ENCODE data around the gene LHFPL2.
A peak's percentile ranks its signal among the peaks of the same experiment; 100 is the strongest.

LHFPL2 gene

DNA sequence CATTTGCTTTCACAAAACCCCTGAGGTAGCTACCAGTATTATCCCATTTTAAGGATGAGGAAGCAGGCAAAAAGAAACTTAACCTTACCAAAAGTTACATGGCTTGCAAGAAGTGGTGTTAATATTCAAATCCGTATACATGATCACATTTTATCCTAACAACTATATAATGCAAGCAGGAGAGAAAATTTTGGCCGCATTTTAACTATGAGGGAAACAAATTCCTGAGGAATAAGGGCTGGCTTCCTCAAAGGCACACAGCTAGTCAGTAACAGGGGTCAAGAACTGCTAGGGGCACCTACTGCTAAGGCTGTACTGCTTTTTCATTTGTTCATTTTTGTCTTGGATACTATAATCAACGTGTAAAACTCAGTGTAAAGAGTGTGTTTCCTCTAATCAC is 81.0 kb downstream of the LHFPL2 start:
- DNase-seq (ENCODE audit: low spot score) = no peak

DNA sequence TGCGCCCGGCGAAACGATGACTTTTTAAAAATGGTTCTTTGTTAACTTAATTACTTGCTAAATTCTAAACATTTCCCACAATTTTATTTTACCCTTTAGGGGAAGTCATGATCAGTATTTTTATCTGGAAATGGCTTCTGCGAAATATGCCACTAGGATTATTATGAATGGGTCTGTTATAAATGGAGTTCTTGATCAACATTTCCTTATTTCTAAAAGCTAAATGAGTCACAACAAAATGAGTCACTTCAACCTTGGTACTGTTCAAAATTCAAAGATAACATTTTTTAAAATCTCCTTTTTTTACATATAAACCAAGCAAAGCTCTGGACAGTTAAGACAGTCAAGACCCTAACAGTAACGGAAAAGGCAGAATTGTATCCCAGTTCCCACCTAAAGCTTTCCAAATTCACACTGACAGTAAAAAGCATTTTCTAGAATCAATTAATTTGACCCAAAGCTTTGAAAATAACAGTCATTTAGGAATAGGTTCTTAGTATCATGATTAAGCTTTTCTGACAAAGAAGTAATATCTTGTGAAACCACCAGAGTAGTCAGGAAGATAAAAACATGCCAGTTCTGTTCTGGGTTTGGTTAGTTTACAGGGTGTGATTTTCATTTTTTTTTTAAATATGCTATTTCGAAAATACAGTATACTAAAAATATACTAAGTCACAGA is 81.7 kb downstream of the LHFPL2 start:
- peak; percentile 17 for DNase-seq (ENCODE audit: low spot score)

DNA sequence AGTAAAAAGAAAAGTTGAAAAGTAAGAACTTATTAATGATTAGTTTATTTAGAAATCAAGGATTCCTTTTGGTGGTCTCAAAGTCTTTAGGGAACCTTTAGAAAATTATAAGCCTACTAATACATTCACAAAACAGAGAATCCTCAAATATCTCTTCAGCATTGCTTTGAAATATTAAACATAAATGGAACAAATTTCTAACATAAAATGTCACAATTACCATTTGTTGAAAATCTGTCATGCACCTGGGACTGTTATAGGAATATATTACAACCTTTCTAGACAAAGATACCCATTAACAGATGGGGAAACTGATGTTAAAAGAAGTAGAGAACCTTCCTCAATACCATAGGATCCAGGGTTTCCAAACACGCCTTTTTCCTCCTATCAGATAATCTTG is 83.2 kb downstream of the LHFPL2 start:
- DNase-seq (ENCODE audit: low spot score) = no peak

DNA sequence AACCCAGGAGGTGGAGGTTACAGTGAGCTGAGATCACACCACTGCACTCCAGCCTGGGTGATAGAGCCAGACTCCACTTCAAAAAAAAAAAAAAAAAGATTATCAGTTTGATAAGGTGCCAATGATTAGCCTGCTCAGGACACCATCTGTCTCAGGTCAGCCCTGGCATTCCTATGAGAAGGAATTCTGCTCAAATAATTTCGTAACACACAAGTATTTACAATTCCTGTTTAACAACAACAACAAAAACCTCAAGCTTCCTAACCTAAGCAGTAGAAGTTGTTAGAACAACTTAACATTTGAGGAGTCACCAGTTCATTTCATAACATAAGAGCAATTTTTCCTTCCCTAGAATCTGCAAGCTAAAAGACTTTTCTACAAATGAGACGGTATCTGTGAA is 85.0 kb downstream of the LHFPL2 start:
- no peak for DNase-seq (ENCODE audit: low spot score)

DNA sequence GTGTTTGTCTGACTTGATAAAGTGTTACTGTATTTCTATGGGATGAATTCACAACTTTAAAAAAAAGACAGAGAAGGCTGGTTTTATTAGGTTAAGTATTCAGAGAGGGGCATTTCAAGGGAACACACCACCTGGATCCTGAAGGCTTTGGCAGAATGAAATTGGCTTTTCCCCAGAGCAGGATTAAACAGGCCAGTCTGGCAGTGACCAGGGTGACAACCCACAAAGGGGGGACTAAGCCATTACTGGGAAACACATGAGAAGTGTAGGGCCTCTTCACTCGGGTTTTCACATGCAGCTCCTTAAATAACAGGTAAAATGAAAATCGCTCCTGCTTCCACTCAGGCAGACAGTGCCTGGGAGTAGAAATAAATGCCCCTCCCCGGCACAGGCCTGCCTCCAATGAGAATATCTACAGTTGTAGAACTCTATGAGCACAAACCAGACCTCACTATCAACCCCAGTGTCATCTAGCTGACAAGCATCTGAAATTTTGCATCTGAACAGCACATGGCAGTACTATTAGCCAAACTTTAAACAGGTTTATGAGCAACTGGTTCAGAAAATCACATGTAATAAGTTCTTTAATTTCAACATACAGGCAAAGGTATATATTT is 85.8 kb downstream of the LHFPL2 start:
- no peak for DNase-seq (ENCODE audit: low spot score)

DNA sequence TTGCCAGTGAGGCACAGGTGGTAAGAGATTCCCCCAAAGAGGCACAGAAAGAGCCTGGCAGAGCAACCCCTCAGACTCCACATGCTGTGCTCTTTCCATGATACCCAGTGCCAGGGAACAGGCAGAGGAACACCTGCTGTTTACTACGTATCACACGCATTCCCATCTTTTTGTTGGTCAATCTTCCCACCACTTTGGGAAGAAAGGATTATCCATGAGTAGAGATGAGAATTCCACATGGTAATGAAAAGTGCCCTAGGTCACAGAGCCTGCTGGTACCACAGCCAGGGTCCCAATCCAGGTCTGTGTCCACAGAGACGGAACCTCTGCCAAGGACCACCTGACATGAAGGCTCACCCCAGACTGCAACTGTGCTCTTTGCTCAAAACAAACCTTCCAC is 86.6 kb downstream of the LHFPL2 start:
- no peak for DNase-seq (ENCODE audit: low spot score)

DNA sequence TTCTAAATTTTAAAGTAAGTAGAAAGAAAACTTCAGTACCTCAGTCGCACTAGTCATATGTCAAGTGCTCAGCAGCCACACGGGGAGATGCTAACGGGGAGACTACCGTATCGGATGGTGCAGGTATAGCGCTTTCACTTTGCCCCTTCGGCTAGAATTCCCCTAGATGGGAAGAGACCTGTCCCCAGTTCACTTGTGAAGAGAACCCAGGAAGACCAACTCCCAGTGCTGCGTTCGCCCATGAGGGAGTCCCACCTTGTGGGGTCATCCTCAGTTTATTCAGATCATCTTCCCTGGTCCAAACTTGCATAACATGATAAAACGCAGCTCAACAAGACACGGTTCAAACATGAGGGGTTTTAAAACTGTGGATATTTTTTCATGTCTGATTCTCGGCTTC is 87.3 kb downstream of the LHFPL2 start:
- no peak for DNase-seq (ENCODE audit: low spot score)

DNA sequence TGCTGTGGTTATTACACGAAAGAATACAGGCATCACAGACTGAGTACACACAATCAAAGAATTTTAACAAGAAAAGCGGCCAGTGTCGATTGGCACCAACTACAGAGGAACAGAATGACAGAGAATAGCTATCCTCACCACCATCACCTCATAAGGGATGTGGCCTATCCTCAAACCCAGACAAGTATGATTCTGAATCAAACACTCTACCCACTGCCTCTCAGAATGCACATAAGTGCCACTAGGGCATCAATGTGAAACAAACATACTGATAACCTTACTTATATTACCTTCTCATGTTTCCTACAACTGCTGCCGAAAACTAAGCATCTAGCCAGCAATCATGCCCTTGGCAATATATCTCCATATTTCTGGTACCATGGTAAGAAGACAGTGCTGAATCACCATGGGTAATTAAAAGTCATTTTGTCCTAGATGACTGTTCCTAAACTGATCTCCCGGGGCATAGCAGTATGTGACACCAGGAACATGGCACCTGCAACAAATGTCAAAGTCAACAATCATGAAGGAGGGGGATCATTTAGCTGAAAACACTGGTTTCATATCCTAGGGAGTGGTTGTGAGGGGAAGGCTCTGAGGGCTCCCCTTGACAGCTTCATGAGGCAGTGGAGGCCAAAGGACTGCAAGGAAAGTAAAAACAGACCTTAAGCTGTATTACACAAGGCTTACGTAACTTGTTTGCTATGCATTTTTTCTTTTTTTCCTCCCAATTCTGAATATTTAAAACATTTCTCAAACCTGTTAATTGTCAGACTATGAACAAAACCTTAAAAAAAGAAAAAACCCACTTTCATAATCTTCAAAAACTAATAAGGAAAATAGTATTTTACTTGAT is 88.3 kb downstream of the LHFPL2 start:
- DNase-seq (ENCODE audit: low spot score) = peak; percentile 70

DNA sequence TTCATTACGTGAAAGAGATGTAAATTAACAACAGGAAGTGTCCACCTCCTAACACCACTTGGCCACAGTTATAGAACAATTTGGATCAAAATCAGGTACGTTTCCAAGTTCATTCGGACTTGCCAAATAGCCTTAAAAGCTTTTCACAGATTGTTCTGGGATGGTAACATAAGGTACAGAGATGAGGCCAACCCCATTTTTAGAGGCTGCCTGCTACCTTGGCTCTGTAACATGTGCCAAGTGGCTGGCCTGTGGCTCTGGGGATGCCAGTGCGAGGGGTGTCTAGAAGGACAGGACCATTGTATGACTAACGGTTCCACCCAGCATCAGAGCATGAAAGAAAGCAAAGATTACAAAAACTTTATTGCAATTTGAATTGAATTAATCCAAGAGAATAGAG is 91.0 kb downstream of the LHFPL2 start:
- DNase-seq (ENCODE audit: low spot score) = no peak

DNA sequence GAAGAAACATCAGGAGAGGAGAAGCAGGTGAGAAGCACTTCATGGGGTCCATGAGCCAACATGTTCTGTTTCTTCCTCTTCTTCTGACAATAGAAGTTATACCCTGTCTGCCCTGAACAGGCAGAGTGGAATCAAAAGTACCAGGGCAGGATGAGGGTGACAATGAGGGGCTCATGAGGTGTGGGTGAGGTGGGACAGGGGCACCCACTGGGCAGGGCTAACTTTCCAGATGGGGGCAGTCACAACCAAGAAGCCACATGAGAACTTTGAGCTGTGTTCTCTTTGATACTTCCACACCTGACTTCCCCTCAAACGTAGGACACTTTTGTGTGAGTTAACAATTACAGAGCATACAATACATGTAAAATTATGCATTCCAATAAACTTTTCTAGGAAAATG is 92.7 kb downstream of the LHFPL2 start:
- DNase-seq (ENCODE audit: low spot score) = no peak

DNA sequence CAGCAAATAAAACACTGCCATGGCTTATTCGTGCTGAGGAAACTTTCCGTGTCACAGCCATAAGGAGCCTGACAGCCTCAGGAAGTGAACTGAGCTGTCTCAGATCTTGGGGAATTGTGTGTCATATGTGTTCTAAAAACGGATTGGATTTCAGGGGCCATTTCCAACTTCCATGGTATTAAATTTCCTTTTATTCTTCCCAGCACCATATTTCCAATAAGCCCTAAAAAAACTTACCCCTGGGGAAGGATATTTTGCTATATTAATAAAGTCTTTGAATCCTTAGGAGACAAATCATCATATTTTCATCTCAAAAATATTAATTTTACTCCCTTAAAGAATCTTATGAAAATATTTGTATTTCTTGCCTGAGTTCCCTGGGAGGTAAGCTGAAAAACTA is 93.9 kb downstream of the LHFPL2 start:
- no peak for DNase-seq (ENCODE audit: low spot score)

DNA sequence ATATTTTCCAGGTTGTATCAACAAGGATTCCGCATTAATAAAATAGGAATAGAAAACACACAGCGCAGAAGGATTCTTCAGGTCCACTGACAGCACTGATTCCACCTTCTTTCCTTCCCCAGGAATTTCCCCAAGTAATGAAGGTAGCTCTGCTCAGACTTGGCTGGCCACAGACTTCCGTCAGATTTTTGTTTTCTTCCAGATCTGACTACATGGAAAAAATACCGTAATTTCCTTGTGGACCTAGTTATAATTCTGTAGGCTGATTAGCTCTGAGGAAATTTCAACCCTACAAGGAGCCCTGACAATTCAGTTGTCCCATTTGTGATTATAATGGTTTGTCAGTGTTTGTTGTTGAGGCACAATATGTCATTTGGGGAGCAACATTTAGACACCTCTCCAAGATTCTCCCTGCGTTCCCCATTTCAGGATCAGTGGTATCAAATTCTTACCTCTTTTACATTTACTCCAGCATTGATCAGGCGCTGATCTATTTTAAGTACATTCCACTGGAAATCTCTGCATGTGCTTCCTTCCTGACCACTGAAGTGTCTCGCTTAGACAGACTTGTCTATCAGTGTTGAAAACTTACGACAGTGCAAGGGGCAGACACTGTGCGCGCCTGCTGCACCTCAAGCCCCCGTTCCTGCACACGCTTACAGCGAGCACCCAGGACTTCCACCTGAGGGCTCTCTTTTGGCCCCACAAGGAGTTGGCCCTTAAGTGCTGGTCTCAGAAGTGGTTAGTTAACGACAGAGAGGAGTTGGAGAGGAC is 94.8 kb downstream of the LHFPL2 start:
- no peak for DNase-seq (ENCODE audit: low spot score)

DNA sequence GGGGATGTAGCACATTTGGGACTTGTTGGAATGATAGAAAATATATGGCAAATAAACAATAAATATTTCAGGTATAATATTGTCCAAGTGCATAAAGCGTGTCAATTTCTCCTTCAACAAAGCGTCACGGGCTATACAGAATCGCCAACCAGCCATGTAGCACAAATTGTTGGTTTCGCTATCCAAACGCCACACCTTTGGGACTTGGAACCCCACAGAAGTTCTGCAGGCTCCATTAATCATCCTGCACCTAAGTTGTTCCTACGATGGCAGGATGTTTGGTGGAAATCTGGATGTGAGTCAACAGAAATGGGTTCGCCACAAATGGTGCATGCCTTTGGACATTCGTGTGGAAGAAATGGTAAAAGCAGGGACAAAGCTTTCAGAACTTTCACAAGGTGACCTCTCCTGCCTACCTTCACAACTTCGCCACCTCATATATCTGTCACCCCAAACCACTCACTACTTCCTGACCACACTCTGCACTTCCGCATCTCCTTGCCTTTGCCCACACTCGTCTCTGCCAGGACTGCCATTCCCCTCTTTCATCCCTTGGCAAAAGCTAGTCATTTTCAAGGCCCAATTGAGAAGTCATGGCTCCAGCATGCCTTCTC is 95.7 kb downstream of the LHFPL2 start:
- no peak for DNase-seq (ENCODE audit: low spot score)

DNA sequence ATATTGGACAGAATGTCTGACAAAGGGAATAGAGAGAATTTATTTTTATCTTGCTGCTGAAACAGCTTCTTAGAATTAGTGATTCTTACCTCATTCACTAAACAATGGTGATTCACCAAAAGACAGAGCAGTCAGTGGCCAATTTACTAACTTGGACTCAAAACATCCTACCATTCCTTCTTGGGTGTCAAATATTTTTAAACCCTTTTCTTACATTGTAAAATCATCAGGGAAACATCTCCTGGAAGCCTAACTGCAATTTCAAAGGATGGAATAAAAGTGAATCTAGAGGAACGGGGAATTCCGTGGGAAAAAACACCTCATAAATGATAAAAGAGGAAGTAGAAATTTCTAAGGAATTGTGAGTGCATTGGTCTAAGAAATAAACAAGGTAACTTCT is 97.7 kb downstream of the LHFPL2 start:
- DNase-seq (ENCODE audit: low spot score) = no peak

DNA sequence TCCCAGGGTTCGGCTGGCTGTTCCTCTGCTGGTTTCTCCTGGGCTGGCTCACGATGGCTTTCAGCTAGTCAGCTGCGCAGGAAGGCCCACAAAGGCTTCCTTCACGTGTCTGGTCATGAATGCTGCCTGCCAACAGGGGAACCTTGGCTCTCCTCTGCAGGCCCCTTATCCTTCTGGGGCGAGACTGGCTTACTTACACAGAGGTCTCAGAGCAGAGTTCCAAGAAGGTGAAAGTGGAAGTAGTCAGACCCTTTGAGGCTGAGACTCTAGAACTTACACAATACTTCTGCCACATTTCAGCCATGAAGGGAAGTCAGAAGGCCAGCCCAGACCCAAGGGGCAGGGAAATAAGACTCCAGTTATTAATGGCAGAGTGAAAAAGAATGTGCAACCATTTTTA is 99.5 kb downstream of the LHFPL2 start:
- DNase-seq (ENCODE audit: low spot score) = no peak

DNA sequence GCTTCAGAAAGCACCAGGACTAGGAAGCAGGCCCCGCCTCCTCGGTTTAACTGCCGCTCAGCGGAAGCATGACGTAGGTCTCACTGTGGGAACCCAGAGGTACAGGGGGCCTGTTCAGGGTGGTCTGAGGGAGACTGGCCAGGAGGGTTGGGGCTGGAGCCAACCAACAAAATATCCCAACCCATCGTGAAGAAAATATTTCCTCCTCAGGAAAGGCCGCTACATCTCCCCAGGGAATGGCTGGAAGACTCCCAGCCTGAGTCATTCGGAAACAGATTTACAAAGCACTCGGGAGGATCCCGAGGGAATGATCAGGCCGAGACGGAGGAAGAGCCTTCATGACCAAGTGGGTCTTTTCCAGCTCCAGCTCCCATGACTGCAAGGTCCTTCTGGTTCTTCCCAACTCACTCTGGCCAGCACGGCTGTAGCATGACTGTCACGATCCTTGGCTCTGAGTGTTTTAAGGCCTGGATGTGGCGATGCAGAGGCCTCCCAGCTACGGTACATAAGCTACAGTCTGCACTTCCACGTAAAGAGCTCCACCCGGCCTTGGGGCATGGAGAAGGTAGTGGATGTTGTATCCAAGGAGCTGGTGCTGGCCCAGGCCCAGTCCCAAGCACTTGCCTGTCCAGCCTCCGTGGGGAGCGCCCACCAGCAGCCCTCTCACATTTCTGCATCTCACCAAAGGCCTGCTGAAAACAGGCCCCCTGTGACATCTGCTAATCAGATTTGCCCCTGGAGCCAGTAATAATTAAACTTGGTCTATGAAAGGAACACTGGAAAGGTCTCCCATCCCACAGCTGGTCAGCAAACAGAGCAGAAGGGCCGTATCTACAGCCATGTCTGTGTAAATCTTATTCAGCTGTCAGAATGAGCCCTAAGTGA is 100.6 kb downstream of the LHFPL2 start:
- no peak for DNase-seq (ENCODE audit: low spot score)

DNA sequence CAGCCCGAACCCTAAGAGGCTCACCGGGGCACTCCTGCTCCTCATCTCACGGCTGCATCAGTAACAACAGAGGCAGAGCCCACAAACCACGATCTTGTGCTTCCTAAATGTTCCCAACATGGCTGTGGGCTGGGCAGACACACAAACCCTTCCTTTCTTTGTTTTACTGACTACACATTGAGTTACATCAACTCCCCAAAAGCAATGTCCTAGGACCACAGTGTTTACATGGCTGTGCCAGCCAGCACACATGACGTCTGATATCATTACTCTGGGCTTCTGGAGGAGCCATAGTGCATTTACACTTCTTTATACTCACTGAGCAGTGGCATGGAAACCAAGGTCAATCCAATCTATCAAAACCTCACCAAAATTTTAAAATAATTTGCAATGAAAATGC is 101.4 kb downstream of the LHFPL2 start:
- DNase-seq (ENCODE audit: low spot score) = no peak

DNA sequence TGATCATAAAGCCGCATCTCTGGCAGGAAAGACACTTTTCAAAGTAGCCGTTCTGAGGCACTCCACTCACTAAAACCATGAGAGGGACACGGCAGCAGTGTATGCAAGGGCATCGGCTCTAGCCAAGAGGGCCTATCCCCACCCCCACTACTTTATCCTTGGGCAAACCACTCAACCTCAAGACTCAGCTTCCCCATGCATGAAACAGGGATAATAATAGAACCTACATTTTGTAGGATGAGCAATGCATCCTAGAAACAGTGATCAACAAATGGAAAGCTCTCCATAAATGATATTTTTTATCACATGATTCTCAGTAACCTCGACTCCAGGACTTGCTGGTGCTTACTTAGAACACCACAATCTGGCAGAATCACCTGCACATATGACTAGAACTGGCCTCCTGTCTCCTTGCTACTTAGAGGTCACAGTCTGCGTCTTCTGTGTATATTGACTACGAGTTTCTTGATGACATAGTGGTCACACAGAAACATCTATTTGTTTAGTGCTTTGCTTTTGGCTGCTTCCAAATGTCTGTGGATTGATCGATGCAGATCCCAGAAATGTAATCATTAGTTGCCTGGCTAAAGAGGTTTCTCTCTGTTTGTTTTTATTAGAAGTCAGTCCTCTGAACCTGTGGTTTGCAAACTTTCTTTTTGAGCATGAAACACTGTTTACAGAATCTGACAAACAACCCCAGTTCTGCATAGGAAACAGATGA is 102.1 kb downstream of the LHFPL2 start:
- DNase-seq (ENCODE audit: low spot score) = no peak

DNA sequence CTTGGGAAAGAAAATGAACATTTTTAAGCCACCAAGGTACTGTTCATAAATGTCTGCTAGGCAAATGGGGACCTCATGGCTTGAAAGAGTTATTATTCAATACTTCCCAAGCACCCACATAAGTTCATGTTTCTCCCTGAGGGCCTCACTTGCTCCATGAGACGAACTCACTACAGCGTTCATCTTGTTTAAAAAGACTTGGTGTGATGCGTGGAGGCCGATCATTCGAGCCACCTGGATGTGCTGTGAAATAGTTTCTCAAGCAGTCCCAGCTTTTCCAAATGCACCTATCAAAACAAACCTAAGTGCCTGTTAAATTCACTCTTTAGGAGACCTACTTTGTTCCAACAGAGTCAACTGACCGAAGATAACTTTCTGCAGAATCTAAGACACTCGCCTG is 103.2 kb downstream of the LHFPL2 start:
- no peak for DNase-seq (ENCODE audit: low spot score)

DNA sequence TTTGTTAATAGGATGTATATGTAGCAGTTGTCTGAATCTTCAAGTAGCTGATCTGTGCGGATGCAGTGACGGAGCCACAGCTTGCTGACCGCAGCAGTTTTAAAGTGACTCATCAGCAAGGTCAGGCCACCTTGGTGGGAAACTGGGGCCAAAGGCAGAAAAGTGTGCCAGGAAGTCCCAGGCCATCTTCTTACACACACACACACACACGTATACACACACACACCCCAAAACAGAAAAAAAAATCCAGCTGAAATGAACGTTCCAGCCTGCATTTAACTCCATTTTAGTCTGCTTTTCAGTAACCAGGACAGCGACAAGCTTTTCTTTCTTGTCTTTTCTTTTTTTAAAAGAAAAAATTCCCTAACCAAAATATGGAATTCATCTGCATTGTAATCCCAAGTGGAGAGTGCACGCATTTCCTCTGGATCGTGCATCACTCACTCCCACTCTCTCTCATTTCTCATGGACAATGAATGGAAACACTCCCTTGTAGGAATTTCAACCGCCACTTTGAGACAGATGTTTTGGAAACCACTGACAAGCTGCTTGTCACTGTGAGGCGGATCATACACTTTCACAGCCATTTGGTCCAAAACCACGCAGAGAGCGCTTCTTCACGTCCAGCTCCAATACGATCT is 103.9 kb downstream of the LHFPL2 start:
- DNase-seq (ENCODE audit: low spot score) = peak; percentile 10

All from activated CD4-positive, alpha-beta T cell treated with anti-CD3 and anti-CD28 coated beads, Interleukin-2, Interleukin-4, amounts not matched to agents 100 ng/mL and 50 ng/mL, durations not matched to agents 16 hours and 8 hours (primary cell).